Measurements from ENCODE around the gene RPS26. TPM values are rescaled to one million over a fixed set of nuclear protein-coding genes. Genes with fewer than 3 reads are reported as not detected.
A peak's percentile ranks its signal among the peaks of the same experiment; 100 is the strongest.

Gene RPS26
- total and polyA plus RNA-seq, 2 of the 13 experiments (the other 11 are each of a cell fraction or from before 2014, with no cell fraction given), result 150 to 421 TPM

GRCh38 chr12:56041552-56042429, at the start of gene RPS26 (continued):
- TF ChIP-seq KLF16 (CRISPR knock-in tag; IDR thresholded peaks at IDR 0.05), result peak in 1 of 2 experiments; percentile 90; a peak in 2 of 4 replicates
- peak; percentile 66 for TF ChIP-seq TBL1XR1 (IDR thresholded peaks at IDR 0.05; ENCODE audit: borderline replicate concordance, low read length, partially characterized antibody)
- TF ChIP-seq SMAD3 (CRISPR knock-in tag; IDR thresholded peaks at IDR 0.05), result peak; percentile 74
- peak; percentile 70; the same call in 1 of the 2 replicates for TF ChIP-seq REPIN1 (CRISPR knock-in tag; IDR thresholded peaks at IDR 0.05; ENCODE audit: borderline replicate concordance, low read depth)
- TF ChIP-seq ZNF639 (CRISPR knock-in tag; conservative IDR thresholded peaks at IDR 0.05), result peak; percentile 94
- peak; percentile 92 for TF ChIP-seq NFAT5 (CRISPR knock-in tag; IDR thresholded peaks at IDR 0.05)
- no peak for TF ChIP-seq ZNF34 (CRISPR knock-in tag; IDR thresholded peaks at IDR 0.05; ENCODE audit: borderline replicate concordance)
- peak; percentile 65; the same call in 1 of the 2 replicates for TF ChIP-seq NCOA2 (CRISPR knock-in tag; IDR thresholded peaks at IDR 0.05)
- peak; percentile 34 for TF ChIP-seq SKI (IDR thresholded peaks at IDR 0.05; ENCODE audit: partially characterized antibody)
- peak; percentile 79 for TF ChIP-seq ZNF687 (CRISPR knock-in tag; IDR thresholded peaks at IDR 0.05)
- TF ChIP-seq NCOA1 (CRISPR knock-in tag; IDR thresholded peaks at IDR 0.05), result 0 out of 2 replicates have a peak, but pooled peaks have one; percentile 34
- peak; percentile 50; the same call in 1 of the 2 replicates for TF ChIP-seq ZNF713 (CRISPR knock-in tag; IDR thresholded peaks at IDR 0.05)
- TF ChIP-seq JUND (CRISPR knock-in tag; IDR thresholded peaks at IDR 0.05), result no peak
- peak; percentile 46; the same call in 1 of the 2 replicates for TF ChIP-seq HES4 (CRISPR knock-in tag; IDR thresholded peaks at IDR 0.05; ENCODE audit: borderline replicate concordance)
- TF ChIP-seq RFX5 (IDR thresholded peaks at IDR 0.05; ENCODE audit: low read depth, low read length), result no peak
